WTC11 (cell line): ENCODE measurements around the gene USO1. TPM values are rescaled to one million over a fixed set of nuclear protein-coding genes. Genes with fewer than 3 reads are reported as not detected.
"Not testable (repeated sequence)": the region's sequence is repeated elsewhere in the genome, so short reads cannot be mapped to it uniquely, and the experiment has no call there.

Experiments
- ATAC-seq: fragments of 200-7000 bp; cut with Tn5 transposase; 2 replicates; pipeline ENCODE4 v1.10.0; 2021; ENCODE audit warnings: mild to moderate bottlenecking, moderate library complexity
- CTCF ChIA-PET: fragments of 300-600 bp; sonication (Branson Sonifier 250); formaldehyde crosslinking; loops from one replicate; lab custom pipeline; 2021; ENCODE audit warnings: antibody characterized with exemption; lab: Charles Lee
- POLR2A ChIA-PET: fragments of 350-600 bp; sonication (Branson Sonifier 250); formaldehyde crosslinking; loops from one replicate; lab custom pipeline; 2021; ENCODE audit warnings: antibody characterized with exemption; lab: Charles Lee
- DNase-seq: peaks from one replicate; pipeline ENCODE4 v3.0.0; 2021; ENCODE audit warnings: low spot score
- H3K27ac Mint-ChIP-seq: 2 replicates; pipeline ENCODE4 v1.8.0; 2021; ENCODE audit warnings: mixed read lengths
- H3K27me3 Mint-ChIP-seq: 2 replicates; pipeline ENCODE4 v1.8.0; 2021; ENCODE audit warnings: low read depth, mild to moderate bottlenecking, moderate library complexity, mixed read lengths
- H3K36me3 Mint-ChIP-seq: 2 replicates; pipeline ENCODE4 v1.8.0; 2021; ENCODE audit warnings: mixed read lengths
- H3K4me1 Mint-ChIP-seq: 2 replicates; pipeline ENCODE4 v1.8.0; 2022; ENCODE audit warnings: mixed read lengths
- H3K4me3 Mint-ChIP-seq: 2 replicates; pipeline ENCODE4 v1.8.0; 2021; ENCODE audit warnings: mild to moderate bottlenecking, moderate library complexity, mixed read lengths
- H3K9me3 Mint-ChIP-seq: 2 replicates; pipeline ENCODE4 v1.8.0; 2021; ENCODE audit warnings: mixed read lengths
- AFF4 ChIP-seq: sonication (generic); formaldehyde crosslinking; IDR thresholded peaks from 2 replicates; pipeline ENCODE4 v1.8.1; 2023; ENCODE audit warnings: mild to moderate bottlenecking, missing genetic modification reagents, borderline replicate concordance
- AR ChIP-seq: fragments of 250-450 bp; sonication (Bioruptor Pico); IDR thresholded peaks from 2 replicates; pipeline ENCODE4 v1.9.0; 2021; ENCODE audit warnings: mild to moderate bottlenecking
- E2F1 ChIP-seq: sonication (generic); formaldehyde crosslinking; IDR thresholded peaks from 2 replicates; pipeline ENCODE4 v1.8.0; 2022; ENCODE audit warnings: mild to moderate bottlenecking, missing genetic modification reagents
- MAX ChIP-seq: sonication (generic); formaldehyde crosslinking; IDR thresholded peaks from 2 replicates; pipeline ENCODE4 v1.8.0; 2022; ENCODE audit warnings: mild to moderate bottlenecking, missing genetic modification reagents
- NFYB ChIP-seq: sonication (generic); formaldehyde crosslinking; conservative IDR thresholded peaks from 2 replicates; pipeline ENCODE4 v1.8.0; 2022; ENCODE audit warnings: low read depth, missing genetic modification reagents
- PREB ChIP-seq: sonication (generic); formaldehyde crosslinking; IDR thresholded peaks from 2 replicates; pipeline ENCODE4 v1.8.1; 2022; ENCODE audit warnings: mild to moderate bottlenecking, missing genetic modification reagents, moderate library complexity, borderline replicate concordance
- SMAD4 ChIP-seq: sonication (generic); formaldehyde crosslinking; IDR thresholded peaks from 2 replicates; pipeline ENCODE4 v1.8.0; 2022; ENCODE audit warnings: mild to moderate bottlenecking, missing genetic modification reagents
- STAT6 ChIP-seq: sonication (generic); formaldehyde crosslinking; conservative IDR thresholded peaks from 2 replicates; pipeline ENCODE4 v1.8.1; 2023; ENCODE audit warnings: mild to moderate bottlenecking, low read depth, missing genetic modification reagents, moderate library complexity
- ZNF121 ChIP-seq: sonication (generic); formaldehyde crosslinking; IDR thresholded peaks from 2 replicates; pipeline ENCODE4 v1.8.0; 2023; ENCODE audit warnings: missing genetic modification reagents
- ZNF423 ChIP-seq: fragments of 250-450 bp; sonication (Bioruptor Pico); IDR thresholded peaks from 2 replicates; pipeline ENCODE4 v2.1.2; 2022; ENCODE audit warnings: mild to moderate bottlenecking, moderate library complexity
- total RNA-seq: library from RNA; stranded (reverse); gene quantifications from 3 replicates; pipeline ENCODE4 v1.2.3, GENCODE V29; 2021

Gene USO1
- total RNA-seq, 1 experiment from 2014 or later = 162 TPM

- TF ChIP-seq AR (CRISPR knock-in tag) (no peak), ZNF121 (CRISPR knock-in tag) (no peak), PREB (CRISPR knock-in tag) (no peak)
Measured at GRCh38 chr4:75685546-75686189, 38.7 kb upstream of the USO1 start (continued).

- no peak overlapping the region; the same call in 1 of the 2 replicates for H3K27ac Mint-ChIP-seq
- POLR2A ChIA-PET = no interaction called here
- no peak for DNase-seq
- H3K9me3 Mint-ChIP-seq = peaks cover 18% of the 10 kb centered on the region
- H3K36me3 Mint-ChIP-seq = peaks cover 47% of the 10 kb centered on the region
- H3K27me3 Mint-ChIP-seq = no peaks in the 10 kb centered on the region
- no peak for ATAC-seq
- no peaks in the 10 kb centered on the region for H3K4me1 Mint-ChIP-seq
- no peak overlapping the region for H3K4me3 Mint-ChIP-seq
- CTCF ChIA-PET = no interaction called here
- TF ChIP-seq MAX (no peak), STAT6 (no peak), ZNF423 (no peak), SMAD4 (no peak), E2F1 (CRISPR knock-in tag) (no peak), NFYB (CRISPR knock-in tag) (no peak), AFF4 (no peak)
- TF ChIP-seq, all 79 proteins: peak for 0
Measured at GRCh38 chr4:75686346-75686745, 38.0 kb upstream of the USO1 start.

GRCh38 chr4:75687125-75687524 lies 37.3 kb upstream of the USO1 start:
- H3K9me3 Mint-ChIP-seq = peaks cover 18% of the 10 kb centered on the region
- DNase-seq, CTCF ChIA-PET, H3K27ac Mint-ChIP-seq, H3K27me3 Mint-ChIP-seq, H3K4me3 Mint-ChIP-seq, POLR2A ChIA-PET, H3K4me1 Mint-ChIP-seq, ATAC-seq: not testable (repeated sequence)
- peaks cover 55% of the 10 kb centered on the region for H3K36me3 Mint-ChIP-seq

GRCh38 chr4:75692066-75692465 lies 32.3 kb upstream of the USO1 start:
- Mint-ChIP-seq H3K9me3 (peaks cover 14% of the 10 kb centered on the region), H3K36me3 (peaks cover 63% of the 10 kb centered on the region), H3K4me1 (peaks cover 19% of the 10 kb centered on the region)
- POLR2A ChIA-PET, H3K27me3 Mint-ChIP-seq, H3K27ac Mint-ChIP-seq, ATAC-seq, H3K4me3 Mint-ChIP-seq, CTCF ChIA-PET, DNase-seq: not testable (repeated sequence)
